GM18517 (cell line): ENCODE results near the gene ROPN1L.

Source experiments
- ATAC-seq: cut with Tn5 transposase; IDR thresholded peaks from one replicate; pipeline ENCODE4 v1.9.1; 2021; ENCODE audit warnings: mild to moderate bottlenecking, moderate library complexity; ENCODE audit not compliant: unreplicated experiment

ROPN1L gene

DNA sequence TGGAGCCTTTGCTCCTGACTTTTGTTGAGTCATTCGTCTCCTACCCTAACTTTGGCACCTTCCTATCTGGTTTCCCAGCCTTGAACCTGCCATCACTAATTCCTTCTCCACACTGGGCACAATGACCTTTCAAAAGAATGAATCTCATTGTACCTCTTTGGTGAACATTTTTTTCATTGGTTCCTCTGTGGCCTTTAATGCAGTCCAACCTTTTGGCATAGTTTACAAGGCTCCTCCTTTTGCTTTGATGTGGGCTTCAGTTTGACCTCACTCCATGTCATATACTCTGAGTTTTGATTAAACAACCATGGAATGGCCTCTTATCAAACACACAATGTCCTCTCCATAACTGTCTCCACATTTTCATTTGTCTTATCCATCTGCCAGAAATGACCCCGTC, 14.5 kb upstream of the ROPN1L start:
- ATAC-seq, result no peak

DNA sequence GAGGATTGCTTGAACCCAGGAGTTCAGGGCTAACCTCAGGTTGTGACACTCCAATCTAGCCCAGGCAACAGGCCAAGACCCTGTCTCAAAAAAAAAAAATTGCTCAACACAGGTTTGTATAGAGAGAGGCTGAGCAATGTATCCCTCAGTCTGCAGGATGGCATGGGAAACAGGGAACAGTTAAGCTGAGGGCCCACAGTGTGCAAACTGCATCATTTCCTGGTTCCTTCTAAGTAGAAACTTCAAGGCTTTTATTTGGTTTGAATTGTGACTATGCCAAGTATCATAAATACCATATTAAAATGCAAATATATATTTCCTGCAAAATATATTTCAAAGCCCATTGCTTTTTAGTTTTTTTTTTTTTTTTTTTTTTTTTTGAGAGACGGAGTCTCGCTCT, 13.7 kb upstream of the ROPN1L start:
- no peak for ATAC-seq

DNA sequence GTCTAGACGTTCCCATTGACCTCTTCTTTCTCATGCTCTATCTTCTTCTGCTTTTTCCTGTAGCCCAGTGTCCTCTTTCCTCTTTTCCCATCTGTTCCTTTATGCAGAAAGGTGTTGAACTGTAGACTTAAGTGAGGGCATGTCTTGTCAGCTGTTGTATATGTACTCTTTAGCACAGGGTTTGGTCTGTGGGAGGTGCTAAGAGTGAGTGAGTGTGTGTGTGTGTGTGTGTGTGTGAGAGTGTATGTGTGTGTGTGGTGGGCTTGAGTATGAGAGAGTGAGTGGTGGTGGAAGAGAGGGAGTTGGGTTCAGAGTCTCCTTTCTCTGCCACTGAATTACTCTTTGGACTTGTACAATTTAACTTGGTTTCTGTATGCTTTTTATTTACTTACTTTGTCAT, 10.3 kb upstream of the ROPN1L start:
- ATAC-seq, result no peak

DNA sequence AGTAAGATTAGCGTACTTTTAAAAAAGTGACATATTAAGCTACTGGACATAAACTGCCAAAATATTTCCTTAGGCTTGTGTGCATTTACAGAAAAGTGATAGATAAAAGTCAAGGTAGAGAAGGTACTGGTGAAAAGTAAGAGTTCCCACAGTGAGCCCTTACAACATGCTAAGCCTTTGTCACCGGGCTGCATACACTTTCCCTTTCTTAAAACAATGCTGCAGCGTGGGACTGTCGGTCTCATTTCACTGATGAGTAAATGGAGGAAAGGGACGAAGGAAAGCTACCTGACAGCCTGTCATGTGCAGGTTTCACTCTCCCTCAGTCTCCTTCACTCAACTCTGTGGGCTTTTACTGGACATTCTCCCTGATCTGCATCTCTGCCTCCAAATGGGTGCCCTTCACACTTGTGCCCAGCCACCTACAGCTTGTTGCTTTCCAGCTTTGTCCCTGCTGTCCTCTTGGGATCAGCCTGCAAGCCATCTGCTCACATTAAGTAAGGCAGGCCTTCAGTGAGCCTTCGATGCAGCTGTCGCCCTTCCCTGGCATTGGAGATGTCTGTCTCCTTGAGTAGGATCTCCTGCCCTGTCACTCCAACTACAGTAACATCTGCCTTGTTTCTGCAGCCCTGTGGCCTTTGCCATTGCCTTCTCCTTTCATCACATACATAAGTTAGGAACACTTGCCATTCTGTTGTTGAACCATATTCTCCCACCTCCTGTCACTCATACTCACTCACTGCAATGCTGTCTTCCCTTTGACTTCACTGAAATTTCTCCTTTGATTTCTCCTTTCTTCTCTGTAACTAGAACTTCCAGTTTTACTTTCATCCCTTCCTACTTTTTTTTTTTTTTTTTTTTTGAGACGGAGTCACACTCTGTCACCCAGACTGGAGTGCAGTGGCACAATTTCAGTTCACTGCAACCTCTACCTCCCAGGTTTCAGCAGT, 9.3 kb upstream of the ROPN1L start:
- no peak for ATAC-seq

DNA sequence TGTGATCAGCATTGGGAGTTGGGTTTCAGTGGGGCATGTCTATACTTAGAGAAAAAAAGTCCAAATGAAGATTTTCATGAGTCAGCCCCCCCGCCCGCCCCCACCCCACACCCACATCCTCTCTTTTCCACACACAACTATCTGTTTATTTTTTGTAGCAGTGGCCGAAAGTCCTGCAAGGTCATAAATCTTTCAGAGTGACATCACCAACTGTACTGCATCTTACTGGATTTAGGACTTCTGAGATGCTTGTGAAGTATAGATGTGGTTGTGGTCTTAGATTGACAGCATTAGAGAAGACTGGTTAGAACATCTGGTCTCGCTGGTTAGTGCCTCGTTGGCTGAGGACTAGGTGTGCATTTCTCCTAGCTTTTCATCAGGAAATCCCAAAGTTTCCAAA, 7.3 kb upstream of the ROPN1L start:
- ATAC-seq, result no peak

DNA sequence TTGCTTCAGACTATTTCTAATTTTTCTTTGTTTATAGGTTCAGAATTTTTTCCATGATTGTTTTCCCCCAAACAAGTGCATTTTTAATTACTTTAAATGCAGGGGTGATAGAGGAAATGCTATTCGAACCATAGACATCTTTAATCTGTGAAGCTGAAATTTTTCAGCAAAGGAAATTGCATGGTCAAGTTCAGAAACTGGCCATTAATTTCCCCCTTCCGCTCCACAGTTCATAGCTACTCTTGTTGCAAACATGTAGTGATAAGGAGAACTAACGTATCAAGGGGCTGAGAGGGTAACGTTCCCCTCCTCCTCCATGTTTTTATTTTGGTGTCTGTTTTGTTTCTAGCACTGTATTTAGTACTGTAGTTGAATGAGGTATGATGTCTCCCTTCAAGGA, 3.4 kb upstream of the ROPN1L start:
- ATAC-seq, result no peak

DNA sequence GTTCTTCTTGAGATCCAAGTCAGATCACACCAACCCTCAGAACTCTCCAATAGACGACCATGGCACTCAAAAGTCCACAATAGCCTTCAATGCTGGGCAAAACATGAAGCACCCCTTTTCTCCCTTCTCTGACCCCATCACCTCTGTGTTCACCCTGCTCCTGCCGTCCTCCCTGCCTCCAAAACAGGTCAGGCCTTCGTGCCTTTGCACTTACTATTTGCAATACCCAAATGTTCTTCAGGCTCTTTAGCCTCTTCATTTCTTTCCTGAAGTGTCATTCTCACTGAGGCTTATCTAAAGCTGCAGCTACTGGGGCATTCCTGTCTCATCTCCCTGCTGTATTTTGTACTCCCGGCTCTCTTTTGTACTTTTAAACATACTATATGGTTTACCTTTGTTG, 2.0 kb upstream of the ROPN1L start:
- ATAC-seq, result no peak

DNA sequence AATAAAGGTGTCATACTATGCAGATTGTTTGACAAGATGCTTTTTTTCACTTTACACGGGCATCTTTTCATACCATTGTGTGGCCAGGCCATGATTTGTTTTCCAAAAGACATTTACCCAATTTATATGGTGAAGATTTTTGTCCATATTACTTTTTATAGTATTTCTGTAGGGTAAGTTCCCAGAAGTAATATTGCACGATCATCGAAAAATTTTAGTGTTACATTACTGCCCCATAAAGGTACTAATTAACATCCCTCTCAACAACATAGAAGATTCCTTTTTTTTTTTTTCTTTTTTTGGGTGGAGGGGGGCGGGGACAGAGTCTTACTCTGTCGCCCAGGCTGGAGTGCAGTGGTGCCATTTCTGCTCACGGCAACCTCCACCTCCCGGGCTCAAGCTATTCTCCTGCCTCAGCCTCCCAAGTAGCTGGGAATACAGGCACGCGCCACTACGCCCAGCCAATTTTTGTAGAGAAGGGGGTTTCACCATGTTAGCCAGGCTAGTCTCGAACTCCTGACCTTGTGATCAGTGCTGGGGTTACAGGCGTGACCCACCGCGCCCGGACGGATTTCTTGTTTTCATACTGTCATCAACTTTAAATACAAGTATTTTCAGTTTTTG, 1.2 kb upstream of the ROPN1L start:
- no peak for ATAC-seq

DNA sequence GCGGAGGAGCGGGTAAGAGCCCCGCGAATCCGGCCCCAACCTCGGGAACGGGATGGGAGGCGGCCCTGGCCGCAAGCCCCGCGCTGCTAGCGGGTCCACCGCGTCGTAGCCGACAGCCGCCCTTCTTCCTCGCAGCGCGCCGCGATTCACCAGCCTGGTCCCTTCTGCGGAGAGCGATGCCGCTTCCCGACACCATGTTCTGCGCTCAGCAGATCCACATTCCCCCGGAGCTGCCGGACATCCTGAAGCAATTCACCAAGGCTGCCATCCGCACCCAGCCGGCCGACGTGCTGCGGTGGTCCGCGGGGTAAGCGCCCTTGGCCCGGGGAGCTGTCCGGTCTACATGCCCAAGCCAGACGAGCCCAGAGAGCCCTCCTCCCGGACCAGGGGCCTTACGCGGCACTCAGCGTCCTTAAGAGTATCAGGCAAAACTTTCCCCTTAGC, 335 bp downstream of the ROPN1L start:
- ATAC-seq, result peak; percentile 54

DNA sequence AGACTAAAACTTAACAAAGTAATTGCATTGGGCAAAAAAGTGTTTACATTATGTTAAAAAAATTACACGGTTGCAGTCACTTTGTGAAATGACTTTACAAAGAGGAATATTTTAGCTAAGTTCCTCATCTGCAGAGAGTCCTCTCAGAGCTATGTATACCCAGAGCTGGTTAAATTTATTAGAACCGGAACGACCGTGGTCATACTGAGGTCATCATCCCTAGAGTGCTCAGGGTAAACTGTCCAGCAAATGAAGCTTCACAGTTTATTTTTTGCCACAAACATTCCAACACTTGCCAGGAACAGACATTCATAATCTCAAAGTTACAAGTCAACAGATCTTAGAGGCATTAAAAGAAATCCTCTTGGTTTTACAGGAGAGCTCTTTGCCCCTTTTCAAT, 897 bp downstream of the ROPN1L start:
- ATAC-seq, result no peak

DNA sequence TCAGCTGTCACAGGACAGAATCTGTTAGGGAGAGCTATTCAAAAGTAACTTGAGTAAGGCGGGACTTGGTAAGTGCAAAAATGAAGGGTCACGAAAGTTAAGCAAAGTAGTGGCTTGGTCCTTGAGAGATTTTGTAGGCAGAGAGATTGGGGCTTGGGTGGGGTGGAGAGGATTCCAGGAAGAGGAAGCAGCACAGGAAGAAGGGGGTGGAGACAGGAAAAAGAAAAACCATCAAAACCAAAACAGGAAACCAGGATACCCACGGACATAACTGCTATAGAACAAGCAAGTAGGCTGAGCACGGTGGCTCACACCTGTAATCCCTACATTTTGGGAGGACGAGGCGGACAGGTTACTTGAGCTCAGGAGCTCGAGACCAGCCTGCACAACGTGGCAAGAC, 3.7 kb downstream of the ROPN1L start:
- ATAC-seq, result no peak

DNA sequence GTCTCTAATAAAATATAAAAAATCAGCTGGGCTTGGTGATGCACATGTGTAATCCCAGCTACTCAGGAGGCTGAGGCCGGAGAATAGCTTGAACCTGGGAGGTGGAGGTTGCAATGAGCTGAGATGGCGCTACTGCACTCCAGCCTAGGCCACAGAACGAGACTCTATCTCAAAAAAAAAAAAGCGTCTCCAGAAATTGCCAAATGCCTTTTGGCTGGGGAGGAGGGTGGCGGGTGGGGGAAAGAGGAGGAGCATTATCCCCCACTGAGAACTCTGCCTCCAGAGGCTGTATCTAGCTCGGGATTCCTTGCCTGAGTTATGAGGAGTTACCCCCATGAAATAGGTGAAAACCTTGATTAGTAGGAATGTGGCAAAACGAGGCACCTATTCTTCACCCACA, 4.8 kb downstream of the ROPN1L start:
- ATAC-seq, result no peak

DNA sequence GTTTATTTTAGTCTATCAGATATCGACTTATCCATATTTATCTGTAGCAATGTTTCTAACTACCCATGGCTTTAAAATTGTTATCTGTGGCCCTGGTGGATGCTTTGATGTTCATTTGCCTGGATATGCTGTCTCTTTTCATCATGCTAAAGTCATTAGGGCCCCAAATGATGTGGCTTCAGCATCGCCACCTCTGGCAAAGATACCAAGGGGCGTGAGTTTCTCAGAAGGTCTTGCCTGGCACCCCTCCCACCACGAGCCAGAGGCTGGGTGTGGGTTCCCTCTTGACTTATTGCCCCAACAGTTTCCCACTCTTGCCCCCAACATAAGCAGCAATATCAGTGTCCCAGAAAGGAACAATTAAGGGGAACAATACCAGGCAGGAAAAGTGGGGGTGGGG, 5.4 kb downstream of the ROPN1L start:
- ATAC-seq, result no peak

DNA sequence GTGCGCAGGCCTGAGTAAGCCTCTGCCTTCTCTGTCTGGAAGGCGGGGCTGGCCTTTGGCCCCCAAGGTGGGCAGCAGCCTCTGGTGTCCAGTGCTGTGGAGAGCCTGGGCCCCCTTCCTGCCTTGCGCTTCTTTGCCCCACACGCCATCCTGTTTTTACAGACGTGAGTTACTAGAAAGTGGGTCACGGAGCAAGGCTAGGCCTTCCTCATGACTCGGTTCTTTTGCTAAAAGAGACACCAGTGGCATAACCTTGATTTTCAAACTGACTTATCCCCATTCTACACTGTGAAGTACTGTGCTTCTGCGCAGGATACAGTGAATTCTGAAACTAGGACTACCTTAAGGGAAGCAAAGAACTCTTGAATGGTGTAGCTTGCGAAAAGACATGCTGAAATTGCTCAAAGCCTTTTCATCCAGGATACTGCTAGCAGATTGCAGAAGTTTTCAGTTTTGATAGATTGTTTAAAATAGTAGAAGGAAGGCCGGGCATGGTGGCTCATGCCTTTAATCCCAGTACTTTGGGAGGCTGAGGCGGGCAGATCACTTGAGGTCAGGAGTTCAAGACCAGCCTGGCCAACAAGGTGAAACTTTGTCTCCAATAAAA, 7.2 kb downstream of the ROPN1L start:
- no peak for ATAC-seq

DNA sequence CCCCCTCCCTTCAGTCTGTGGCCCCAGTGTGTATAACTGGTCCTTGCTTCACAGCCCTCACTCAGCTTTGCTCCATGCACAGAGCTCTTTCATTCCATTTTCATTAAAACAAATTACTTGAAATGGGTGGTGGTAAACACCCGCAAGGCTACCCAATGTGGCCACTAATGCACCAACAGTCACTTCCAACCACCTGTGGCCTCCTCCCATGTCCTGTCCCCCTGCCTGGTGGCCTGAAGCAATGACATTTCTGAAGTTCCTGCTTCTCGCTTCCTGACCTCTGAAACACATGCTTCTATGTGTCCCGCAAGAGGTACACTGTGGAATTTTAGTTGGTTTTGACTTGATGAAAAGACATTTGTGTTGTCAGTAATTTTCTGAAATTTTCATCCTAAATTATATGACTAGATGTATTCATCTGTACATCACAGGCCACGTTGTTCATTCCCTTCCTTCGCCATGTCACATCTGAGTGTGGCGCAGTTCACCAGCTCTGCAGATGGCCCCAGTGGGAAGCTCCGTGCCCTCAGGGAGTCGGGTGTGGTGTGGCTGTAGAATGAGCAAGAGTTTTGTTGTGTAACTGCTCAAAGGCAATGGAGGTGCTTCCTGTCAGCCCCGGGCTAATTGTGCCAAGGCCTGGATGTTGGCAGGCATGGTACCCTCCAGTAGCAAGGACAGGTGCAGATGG, 9.6 kb downstream of the ROPN1L start:
- no peak for ATAC-seq

DNA sequence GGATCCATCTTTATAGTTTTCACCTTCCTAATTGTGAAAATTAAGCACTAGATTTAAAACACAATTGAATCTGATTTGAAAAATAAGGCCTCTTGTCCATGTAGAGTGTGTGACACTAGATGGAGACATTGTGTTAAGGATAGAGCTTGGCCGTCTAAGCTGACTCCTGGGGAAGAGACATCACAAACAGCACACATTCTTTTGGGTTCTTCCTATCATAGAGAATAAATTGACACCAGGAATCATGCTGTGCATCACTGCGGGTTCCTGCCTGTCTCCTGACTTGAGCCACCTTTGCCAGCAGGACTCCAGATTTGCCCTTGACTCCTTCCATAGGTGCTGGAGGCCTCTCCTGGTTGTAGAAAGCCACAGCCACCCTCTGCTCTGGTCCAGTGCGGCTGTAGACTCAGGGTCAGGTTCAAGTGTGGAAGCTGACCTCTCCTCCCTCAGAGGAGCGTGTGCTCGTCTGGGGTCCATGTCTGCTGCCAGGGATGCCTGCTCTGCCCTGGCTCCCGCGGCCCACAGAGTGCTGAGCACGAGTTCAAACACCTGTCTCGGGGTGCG, 11.2 kb downstream of the ROPN1L start:
- peak; percentile 71 for ATAC-seq

DNA sequence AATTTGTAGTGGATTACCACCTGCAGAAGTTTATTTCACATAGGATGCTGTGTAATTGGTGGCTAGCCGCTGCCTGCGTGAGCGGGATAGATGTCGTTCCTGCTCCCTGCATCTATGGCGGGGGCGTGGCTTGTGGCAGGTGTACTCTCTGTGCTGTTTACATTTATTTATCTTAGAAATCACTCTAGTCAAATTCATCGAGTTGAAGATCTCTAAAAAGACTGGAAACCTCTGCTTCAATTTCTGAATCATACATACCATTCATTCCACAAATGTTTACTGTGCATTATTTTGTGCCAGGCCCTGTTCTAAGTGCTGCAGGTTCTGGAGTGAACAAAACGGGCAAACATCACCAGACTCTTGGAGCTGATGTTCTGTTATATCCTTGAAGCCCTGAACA, 11.9 kb downstream of the ROPN1L start:
- ATAC-seq, result no peak

DNA sequence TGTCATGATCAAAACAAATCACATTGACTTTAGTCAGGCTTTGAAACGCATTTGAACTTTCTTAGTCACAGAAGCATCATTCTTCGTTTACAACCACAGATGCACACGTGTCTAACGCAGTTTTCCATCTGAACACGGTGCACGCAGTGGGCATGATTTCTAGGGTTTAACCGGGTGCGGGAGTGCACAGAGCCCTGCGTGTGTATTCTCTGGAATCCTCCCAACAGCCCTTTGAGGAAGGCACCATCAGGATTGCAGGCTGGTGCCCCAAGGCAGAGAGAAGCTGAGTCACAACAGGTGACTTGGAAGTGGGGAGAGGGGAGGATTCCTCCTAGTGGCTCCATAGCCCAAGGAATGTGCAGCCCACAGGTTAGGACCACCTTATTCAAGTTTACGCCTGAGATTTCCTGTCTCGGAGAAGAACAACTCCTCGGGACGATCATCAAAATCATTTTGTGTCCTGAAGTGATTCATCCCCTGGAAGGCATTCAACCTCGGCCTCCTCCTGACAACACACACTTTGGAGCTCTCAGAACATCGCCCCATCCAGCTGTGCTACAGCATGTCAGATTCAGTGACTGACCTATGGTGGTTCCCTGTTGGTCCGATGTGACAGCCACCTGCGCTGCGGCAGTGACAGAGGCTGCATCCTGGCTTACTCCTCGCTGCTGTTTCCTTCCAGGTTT, 13.1 kb downstream of the ROPN1L start:
- ATAC-seq, result no peak

DNA sequence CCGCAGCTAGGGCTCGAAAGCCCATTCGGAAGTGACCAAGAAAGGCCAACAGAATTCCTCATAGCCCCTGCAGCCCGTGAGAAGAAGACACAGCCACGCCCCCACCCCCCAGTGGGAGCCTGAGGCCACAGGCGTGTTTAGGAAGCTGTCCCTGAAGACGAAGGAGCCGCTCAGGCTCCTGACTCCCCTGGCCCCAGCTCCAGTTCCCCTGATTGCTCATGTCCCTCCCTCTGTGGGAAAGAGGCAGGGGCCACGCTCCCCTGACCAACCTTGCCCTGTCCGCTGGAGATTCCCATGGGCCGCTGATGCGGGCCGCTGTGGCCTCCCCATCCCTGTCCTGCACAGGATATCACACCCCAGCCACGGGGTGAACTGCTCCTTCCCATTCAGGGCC, 13.6 kb downstream of the ROPN1L start:
- no peak for ATAC-seq

DNA sequence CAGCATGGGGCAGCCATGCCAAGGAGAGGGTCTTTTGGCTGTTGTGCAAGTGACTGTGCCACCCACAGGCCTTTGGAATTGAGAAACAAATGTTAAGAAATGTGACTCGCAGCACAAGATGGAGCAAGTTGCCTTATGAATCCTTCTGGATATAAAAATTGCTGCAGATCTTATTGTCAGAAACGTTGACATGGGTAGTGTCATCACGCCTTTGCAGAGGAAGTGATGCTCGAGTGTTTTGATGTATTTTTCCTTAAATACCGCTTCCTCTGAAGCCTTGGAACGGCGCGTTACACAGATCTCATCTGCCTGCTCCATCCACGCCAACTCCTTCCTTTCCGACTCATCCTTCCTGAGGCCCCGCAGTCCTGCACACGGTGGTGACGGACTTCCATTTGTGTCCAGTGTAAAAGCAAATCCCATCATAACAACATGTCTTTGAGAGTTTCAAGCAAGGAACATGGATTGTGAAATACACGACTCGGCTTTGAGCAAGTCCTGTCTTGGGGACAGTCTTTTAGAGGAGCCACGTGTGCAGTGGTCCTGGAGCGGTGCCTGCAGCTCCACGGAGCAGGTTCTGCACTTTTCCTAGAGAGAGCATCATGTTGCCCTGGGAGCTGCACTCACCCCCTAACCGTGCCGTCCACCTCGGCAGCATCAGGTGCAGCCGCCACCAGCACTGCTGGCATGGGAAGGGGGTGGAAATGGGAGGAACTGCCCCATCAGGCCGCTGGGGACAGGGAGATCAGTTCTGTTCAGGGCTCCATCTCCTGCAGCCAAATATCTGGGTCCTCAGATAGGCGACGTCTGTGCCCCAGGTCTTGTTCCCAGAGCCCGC, 15.1 kb downstream of the ROPN1L start:
- no peak for ATAC-seq
